Aorta (tissue), 5 donors: ENCODE results near the gene CRACR2A. TPM values are rescaled to one million over a fixed set of nuclear protein-coding genes. Genes with fewer than 3 reads are reported as not detected.

Experiments used
- ATAC-seq: fragments of 200-7000 bp; cut with Tn5 transposase; one replicate; pipeline ENCODE4 v1.9.1; 2022; ENCODE audit warnings: moderate library complexity; ENCODE audit not compliant: low FRiP score
- DNase-seq, 2 donors: peaks; one replicate each; pipeline ENCODE4 v3.0.0-alpha.2; 2020
- H3K27ac ChIP-seq, 2 donors: one replicate each; pipeline ENCODE4 v1.5.1; 2013; ENCODE audit warnings: low read length in 2 of 2, mild to moderate bottlenecking in 2 of 2, moderate library complexity in 2 of 2, control low read depth in 1 of 2, inconsistent platforms in 1 of 2, low read depth in 1 of 2
- H3K27me3 ChIP-seq, 2 donors: one replicate each; pipeline ENCODE4 v1.6.1; 2013; ENCODE audit warnings: control low read depth in 1 of 2, low read length in 1 of 2, mild to moderate bottlenecking in 1 of 2, moderate library complexity in 1 of 2; ENCODE audit not compliant: insufficient read depth in 2 of 2, control insufficient read depth in 1 of 2
- H3K36me3 ChIP-seq, 2 donors: one replicate each; pipeline ENCODE4 v1.6.1; 2013; ENCODE audit warnings: control low read depth in 1 of 2, low read length in 1 of 2, mild to moderate bottlenecking in 1 of 2; ENCODE audit not compliant: insufficient read depth in 2 of 2, control insufficient read depth in 1 of 2
- H3K4me1 ChIP-seq, 2 donors: one replicate each; pipeline ENCODE4 v1.6.1; 2013; ENCODE audit warnings: low read length in 2 of 2, control low read depth in 1 of 2, mild to moderate bottlenecking in 1 of 2, moderate library complexity in 1 of 2; ENCODE audit not compliant: insufficient read depth in 2 of 2, control insufficient read depth in 1 of 2
- H3K4me3 ChIP-seq, 2 donors: one replicate each; pipeline ENCODE4 v1.5.1; 2013; ENCODE audit warnings: low read length in 2 of 2, control low read depth in 1 of 2, mild to moderate bottlenecking in 1 of 2
- H3K9me3 ChIP-seq: one replicate; pipeline ENCODE4 v1.6.1; 2013; ENCODE audit warnings: mild to moderate bottlenecking, low read length; ENCODE audit not compliant: control insufficient read depth
- WGBS, 2 donors: extraction: QIAGEN DNeasy Blood & Tissue Kit; methylation state at CpG; one replicate each; pipeline ENCODE4 v1.1.7; 2013; 5-methylcytosine and 5-hydroxymethylcytosine counted together
- intact Hi-C, 2 donors: fragments of 100-400 bp; cut with DNase I; formaldehyde crosslinking; loops; one replicate each; pipeline versions ENCODE4 v1.14.2 to v1.15.0; 2022
- long read RNA-seq, 2 donors: library from polyadenylated mRNA; unstranded; transcript quantifications; one replicate each; pipeline ENCODE4 v2.0.0, GENCODE V29; 2020 to 2021
- polyA plus RNA-seq, 2 donors: library from polyadenylated mRNA; stranded (reverse); fragments of 200-250 nt; gene quantifications; one replicate each; pipeline ENCODE4 v1.2.3, GENCODE V29; 2013
- total RNA-seq, 2 donors: library from RNA; stranded (reverse); fragmentation: NEBNext Ultra II Directional; extraction: Animal tissue kit (Norgen Biotek cat#: 25700); gene quantifications; one replicate each; pipeline ENCODE4 v1.2.1, GENCODE V29; 2021
- donor health status: healthy with polysubstance abuse.
- donor health status: Bipolar disorder and iron deficiency.
- donor health status: DM: no; HTN: no; CAD: no.
- donor health status: DM: no; HTN: no; CAD: no.
- donor health status: DM: yes; HTN: yes; CAD: no.

CRACR2A gene
- total RNA-seq (1 to 10 TPM; 3.5 to 5.0 TPM), polyA plus RNA-seq (1 to 10 TPM in 1 of 2 donors, under 1 TPM in 1; 0.49 to 6.9 TPM)
- long read RNA-seq, donor 1, partial matches to known transcripts: 0 of 3 reads
- long read RNA-seq, donor 1, other reads (novel, unspliced or antisense): 3 of 3 reads
- long read RNA-seq, donor 2, partial matches to known transcripts: 0 of 1 reads
- long read RNA-seq, donor 2, other reads (novel, unspliced or antisense): 1 of 1 reads

- Histone ChIP-seq H3K4me3 (no peak within 1 kb of the TSS), H3K27ac (no peak within 1 kb of the TSS), H3K27me3 (no peaks in the 10 kb centered on the region), H3K36me3 (no peaks in the 10 kb centered on the region), H3K9me3 (peaks cover 1% of the 10 kb centered on the region), H3K4me1 (no peaks in the 10 kb centered on the region)
- peak; percentile 80 to 88 for DNase-seq
- intact Hi-C loops: no loop called here
- peak; percentile 88 for ATAC-seq
- WGBS, 2 donors: 9 to 11% methylated on average over 53 to 62 of the region's 62 CpGs
These were observed at the start of gene CRACR2A for GRCh38 chr12:3752741-3753486. TSS of gene CRACR2A (minus strand) at chr12:3753109. CDS start at chr12:3696999, 56,110 bp downstream.

GRCh38 chr12:3797531-3798048 lies 44.7 kb upstream of the CRACR2A start:
- H3K27ac ChIP-seq: no peak overlapping the region
- H3K9me3 ChIP-seq: no peaks in the 10 kb centered on the region
- DNase-seq: no peak
- no peak for ATAC-seq
- WGBS, 2 donors: 88 to 89% methylated on average over 3 of the region's 3 CpGs
- no peak overlapping the region for H3K4me3 ChIP-seq
- H3K36me3 ChIP-seq: peaks cover 0 to 3% of the 10 kb centered on the region in 2 donors
- no peaks in the 10 kb centered on the region for H3K27me3 ChIP-seq
- H3K4me1 ChIP-seq: no peaks in the 10 kb centered on the region
- intact Hi-C loops: no loop called here

- Histone ChIP-seq H3K27ac (no peak overlapping the region), H3K9me3 (no peaks in the 10 kb centered on the region), H3K4me3 (no peak overlapping the region), H3K36me3 (peaks cover 0 to 3% of the 10 kb centered on the region in 2 donors), H3K27me3 (no peaks in the 10 kb centered on the region), H3K4me1 (no peaks in the 10 kb centered on the region)
- intact Hi-C loops: no loop called here
- DNase-seq (no peak), ATAC-seq (no peak)
- WGBS, 2 donors: 55 to 57% methylated on average over 5 of the region's 5 CpGs
These were observed 42.7 kb upstream of the CRACR2A start for GRCh38 chr12:3795492-3796133.

GRCh38 chr12:3795066-3795465 lies 42.2 kb upstream of the CRACR2A start:
- Histone ChIP-seq H3K27me3 (no peaks in the 10 kb centered on the region), H3K27ac (no peak overlapping the region), H3K36me3 (peaks cover 0 to 3% of the 10 kb centered on the region in 2 donors), H3K9me3 (no peaks in the 10 kb centered on the region), H3K4me3 (no peak overlapping the region), H3K4me1 (no peaks in the 10 kb centered on the region)
- intact Hi-C loops: no loop called here
- DNase-seq (no peak), ATAC-seq (no peak)
- 60 to 64% methylated on average over 2 of the region's 2 CpGs for WGBS, 2 donors

- Histone ChIP-seq H3K36me3 (no peaks in the 10 kb centered on the region), H3K4me3 (no peak overlapping the region), H3K4me1 (no peaks in the 10 kb centered on the region), H3K27me3 (no peaks in the 10 kb centered on the region), H3K9me3 (no peaks in the 10 kb centered on the region), H3K27ac (no peak overlapping the region)
- WGBS, 2 donors: 91 to 92% methylated on average over 10 of the region's 10 CpGs
- intact Hi-C loops: no loop called here
- ATAC-seq: no peak
- no peak for DNase-seq
These were observed 39.8 kb upstream of the CRACR2A start for GRCh38 chr12:3792623-3793288.

- ATAC-seq: no peak
- no peak for DNase-seq
- intact Hi-C loops: no loop called here
- Histone ChIP-seq H3K4me1 (no peaks in the 10 kb centered on the region), H3K9me3 (no peaks in the 10 kb centered on the region), H3K27ac (no peak overlapping the region), H3K27me3 (no peaks in the 10 kb centered on the region), H3K36me3 (no peaks in the 10 kb centered on the region), H3K4me3 (no peak overlapping the region)
- WGBS, 2 donors: 90 to 92% methylated on average over 5 of the region's 5 CpGs
These were observed 38.5 kb upstream of the CRACR2A start for GRCh38 chr12:3791256-3791874.

- Histone ChIP-seq H3K27me3 (no peaks in the 10 kb centered on the region), H3K27ac (no peak overlapping the region), H3K9me3 (no peaks in the 10 kb centered on the region), H3K36me3 (no peaks in the 10 kb centered on the region), H3K4me3 (no peak overlapping the region), H3K4me1 (no peaks in the 10 kb centered on the region)
- DNase-seq: no peak
- no peak for ATAC-seq
- 73 to 76% methylated on average over 2 of the region's 2 CpGs for WGBS, 2 donors
- intact Hi-C loops: no loop called here
These were observed 37.7 kb upstream of the CRACR2A start for GRCh38 chr12:3790642-3791041.

GRCh38 chr12:3789838-3790237 lies 36.9 kb upstream of the CRACR2A start:
- no peak for ATAC-seq
- Histone ChIP-seq H3K9me3 (no peaks in the 10 kb centered on the region), H3K27ac (no peak overlapping the region), H3K27me3 (no peaks in the 10 kb centered on the region), H3K4me1 (no peaks in the 10 kb centered on the region), H3K36me3 (no peaks in the 10 kb centered on the region), H3K4me3 (no peak overlapping the region)
- no peak for DNase-seq
- WGBS, 2 donors: 65 to 70% methylated on average over 1 of the region's 1 CpG
- intact Hi-C loops: no loop called here
